ENCODE data around the gene GMEB2. TPM values are rescaled to one million over a fixed set of nuclear protein-coding genes. Genes with fewer than 3 reads are reported as not detected.
A peak's percentile ranks its signal among the peaks of the same experiment; 100 is the strongest.

GMEB2 gene
- total RNA-seq, 1 donor: 9.4 TPM

DNA sequence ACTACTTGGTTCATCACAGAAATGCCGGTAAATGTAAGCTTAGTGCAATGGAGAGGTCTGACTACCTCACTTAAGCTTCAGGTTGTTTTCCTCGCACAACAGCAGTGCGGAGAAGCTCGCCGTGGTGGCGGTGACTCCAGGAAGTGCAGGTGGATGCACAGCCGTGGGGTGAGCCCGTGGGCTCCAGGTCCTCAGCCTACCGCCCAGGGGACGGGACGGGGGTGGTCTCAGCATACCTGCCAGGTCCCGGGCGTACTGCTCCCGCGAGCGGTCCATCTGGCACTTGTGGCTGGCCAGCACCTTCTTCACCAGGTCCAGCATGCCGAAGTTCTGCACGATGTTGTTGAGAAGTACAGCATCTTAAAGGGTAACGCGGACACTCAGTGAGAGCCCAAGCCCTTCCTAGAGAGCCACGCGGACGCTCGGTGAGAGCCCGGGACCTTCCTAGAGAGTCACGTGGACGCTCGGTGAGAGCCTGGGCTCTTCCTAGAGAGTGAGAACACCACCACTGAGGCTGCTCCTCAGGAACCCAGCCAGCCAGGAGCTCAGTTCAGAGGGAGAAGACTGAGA is 35.0 kb downstream of the GMEB2 start:
- DNase-seq (ENCODE audit: insufficient read length, low spot score, missing footprints): peak; percentile 63
- peaks cover 39% of the 10 kb centered on the region for H3K36me3 ChIP-seq (ENCODE audit: insufficient read depth, low read length)
- no peak overlapping the region for H3K27ac ChIP-seq (ENCODE audit: low read depth, low read length)
- H3K9me3 ChIP-seq (ENCODE audit: low read depth, low read length): no peaks in the 10 kb centered on the region
- H4K20me1 ChIP-seq (ENCODE audit: insufficient read depth, low read length): peaks cover 15% of the 10 kb centered on the region
- H3K79me2 ChIP-seq (ENCODE audit: insufficient read depth, low read length): no peaks in the 10 kb centered on the region
- H3K4me2 ChIP-seq (ENCODE audit: insufficient read depth, low read length): no peak overlapping the region
- TF ChIP-seq, protein P1, sequence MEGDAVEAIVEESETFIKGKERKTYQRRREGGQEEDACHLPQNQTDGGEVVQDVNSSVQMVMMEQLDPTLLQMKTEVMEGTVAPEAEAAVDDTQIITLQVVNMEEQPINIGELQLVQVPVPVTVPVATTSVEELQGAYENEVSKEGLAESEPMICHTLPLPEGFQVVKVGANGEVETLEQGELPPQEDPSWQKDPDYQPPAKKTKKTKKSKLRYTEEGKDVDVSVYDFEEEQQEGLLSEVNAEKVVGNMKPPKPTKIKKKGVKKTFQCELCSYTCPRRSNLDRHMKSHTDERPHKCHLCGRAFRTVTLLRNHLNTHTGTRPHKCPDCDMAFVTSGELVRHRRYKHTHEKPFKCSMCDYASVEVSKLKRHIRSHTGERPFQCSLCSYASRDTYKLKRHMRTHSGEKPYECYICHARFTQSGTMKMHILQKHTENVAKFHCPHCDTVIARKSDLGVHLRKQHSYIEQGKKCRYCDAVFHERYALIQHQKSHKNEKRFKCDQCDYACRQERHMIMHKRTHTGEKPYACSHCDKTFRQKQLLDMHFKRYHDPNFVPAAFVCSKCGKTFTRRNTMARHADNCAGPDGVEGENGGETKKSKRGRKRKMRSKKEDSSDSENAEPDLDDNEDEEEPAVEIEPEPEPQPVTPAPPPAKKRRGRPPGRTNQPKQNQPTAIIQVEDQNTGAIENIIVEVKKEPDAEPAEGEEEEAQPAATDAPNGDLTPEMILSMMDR (IDR thresholded peaks at IDR 0.05; ENCODE audit: extremely low read depth, low read depth, low read length): no peak
- H3K4me3 ChIP-seq (ENCODE audit: insufficient read depth, low read length): no peak overlapping the region
- H3K27me3 ChIP-seq (ENCODE audit: insufficient read depth, low read length): no peaks in the 10 kb centered on the region
- no peak overlapping the region for H2AFZ ChIP-seq (ENCODE audit: low read length)
- peaks cover 8% of the 10 kb centered on the region for H3K4me1 ChIP-seq (ENCODE audit: insufficient read depth, low read length)

DNA sequence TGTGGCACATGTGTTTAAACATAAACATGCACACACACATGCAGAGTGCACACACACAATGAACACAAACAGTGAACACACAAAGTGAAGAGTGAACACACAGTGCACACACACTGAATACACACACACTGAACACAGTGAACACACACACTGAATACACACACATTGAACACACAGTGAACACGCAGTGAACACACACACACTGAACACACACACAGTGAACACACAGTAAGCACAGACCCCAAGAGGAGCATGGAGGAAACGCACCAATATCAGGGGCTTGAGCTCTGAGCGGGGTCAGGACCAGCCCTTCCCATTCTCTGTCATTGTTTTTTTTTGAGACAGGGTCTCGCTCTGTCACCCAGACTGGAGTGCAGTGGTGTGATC is 35.8 kb downstream of the GMEB2 start:
- peak; percentile 76 for DNase-seq (ENCODE audit: insufficient read length, low spot score, missing footprints)
- no peak overlapping the region for H3K4me2 ChIP-seq (ENCODE audit: insufficient read depth, low read length)
- peaks cover 39% of the 10 kb centered on the region for H3K36me3 ChIP-seq (ENCODE audit: insufficient read depth, low read length)
- no peaks in the 10 kb centered on the region for H3K27me3 ChIP-seq (ENCODE audit: insufficient read depth, low read length)
- peaks cover 8% of the 10 kb centered on the region for H3K4me1 ChIP-seq (ENCODE audit: insufficient read depth, low read length)
- H2AFZ ChIP-seq (ENCODE audit: low read length): no peak overlapping the region
- no peak overlapping the region for H3K4me3 ChIP-seq (ENCODE audit: insufficient read depth, low read length)
- H4K20me1 ChIP-seq (ENCODE audit: insufficient read depth, low read length): peaks cover 15% of the 10 kb centered on the region
- no peaks in the 10 kb centered on the region for H3K9me3 ChIP-seq (ENCODE audit: low read depth, low read length)
- H3K79me2 ChIP-seq (ENCODE audit: insufficient read depth, low read length): no peaks in the 10 kb centered on the region
- TF ChIP-seq, protein P1 (IDR thresholded peaks at IDR 0.05; ENCODE audit: extremely low read depth, low read depth, low read length): no peak
- H3K27ac ChIP-seq (ENCODE audit: low read depth, low read length): no peak overlapping the region

DNA sequence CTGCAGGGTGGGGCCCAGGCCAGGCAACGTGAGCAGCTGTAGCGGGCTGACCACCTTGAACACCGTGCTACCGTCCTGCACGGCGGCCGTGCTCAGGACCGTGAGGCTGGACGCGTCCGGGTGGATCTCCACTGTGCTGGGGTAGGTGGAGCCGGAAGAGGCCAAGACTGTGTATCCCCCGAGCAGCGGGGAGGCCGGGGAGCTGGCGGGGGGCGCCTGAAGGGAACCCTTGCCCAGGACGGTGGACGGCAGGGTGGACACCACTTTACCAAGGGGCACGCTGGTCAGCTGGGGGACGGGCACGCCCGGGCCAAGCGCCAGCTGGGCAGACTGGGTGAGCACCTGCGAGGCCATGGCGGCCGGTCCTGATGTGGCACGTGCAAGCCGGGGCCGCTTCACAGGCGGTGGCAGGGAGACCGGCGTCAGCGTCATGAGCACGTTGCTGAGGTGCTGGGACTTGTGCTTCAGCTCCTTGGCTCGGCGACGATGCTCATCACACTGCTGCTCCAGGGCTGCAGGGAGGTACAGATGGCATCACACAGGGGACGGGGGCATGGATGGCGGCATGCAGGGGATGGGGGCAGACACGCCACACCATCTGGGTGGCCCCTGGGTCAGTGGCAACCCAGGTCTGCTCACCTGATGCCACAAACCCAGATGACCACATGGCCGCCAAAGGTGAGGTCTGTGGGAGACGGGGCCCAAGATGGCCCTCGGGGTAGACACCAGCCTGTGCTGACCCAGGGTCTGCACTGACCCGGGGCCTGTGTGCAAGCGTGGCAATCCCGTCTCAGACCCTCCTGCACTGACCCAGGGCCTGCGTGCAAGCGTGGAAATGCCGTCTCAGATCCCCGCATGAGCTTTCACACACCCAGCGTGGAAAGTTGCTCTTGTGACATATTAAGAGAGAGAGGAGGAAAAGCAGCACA is 36.4 kb downstream of the GMEB2 start:
- Histone ChIP-seq H3K79me2 (ENCODE audit: insufficient read depth, low read length) (no peaks in the 10 kb centered on the region), H3K4me1 (ENCODE audit: insufficient read depth, low read length) (peaks cover 8% of the 10 kb centered on the region), H3K4me2 (ENCODE audit: insufficient read depth, low read length) (no peak overlapping the region), H2AFZ (ENCODE audit: low read length) (no peak overlapping the region), H3K36me3 (ENCODE audit: insufficient read depth, low read length) (peaks cover 33% of the 10 kb centered on the region), H3K4me3 (ENCODE audit: insufficient read depth, low read length) (no peak overlapping the region), H3K27me3 (ENCODE audit: insufficient read depth, low read length) (no peaks in the 10 kb centered on the region), H3K9me3 (ENCODE audit: low read depth, low read length) (no peaks in the 10 kb centered on the region), H4K20me1 (ENCODE audit: insufficient read depth, low read length) (peaks cover 15% of the 10 kb centered on the region), H3K27ac (ENCODE audit: low read depth, low read length) (no peak overlapping the region)
- TF ChIP-seq, protein P1 (IDR thresholded peaks at IDR 0.05; ENCODE audit: extremely low read depth, low read depth, low read length): no peak
- DNase-seq (ENCODE audit: insufficient read length, low spot score, missing footprints): peak; percentile 53
